Common myeloid progenitor, CD34-positive (primary cell): ENCODE data around the gene GGA1.

Source experiments
- CTCF ChIA-PET: fragments of 350-600 bp; sonication (Branson Sonifier 250); formaldehyde crosslinking; loops from one replicate; lab custom pipeline; 2021; ENCODE audit warnings: antibody characterized with exemption; lab: Charles Lee
- POLR2A ChIA-PET: fragments of 350-600 bp; sonication (Branson Sonifier 250); formaldehyde crosslinking; loops from one replicate; lab custom pipeline; 2021; ENCODE audit warnings: antibody characterized with exemption; lab: Charles Lee
- DNase-seq, 3 donors: peaks; one replicate each; pipeline versions ENCODE4 v3.0.0 to v3.0.0-alpha.2; 2013
- H3K27ac ChIP-seq, 2 experiments: 1 replicate in 1 of 2; 2 replicates in 1 of 2; pipeline ENCODE4 v1.7.0; 2013; ENCODE audit warnings: inconsistent platforms in 2 of 2, low read length in 2 of 2, mild to moderate bottlenecking in 2 of 2, low read depth in 1 of 2, moderate library complexity in 1 of 2; ENCODE audit not compliant: severe bottlenecking in 2 of 2, insufficient read depth in 1 of 2, poor library complexity in 1 of 2
- H3K27me3 ChIP-seq, 5 experiments: replicated peaks in 2 of 5; 1 replicate in 3 of 5; 2 replicates in 2 of 5; pipeline versions ENCODE4 v1.6.1 to v1.7.0; 2013; ENCODE audit warnings: low read length in 4 of 5, mild to moderate bottlenecking in 2 of 5, moderate library complexity in 2 of 5, inconsistent platforms in 1 of 5; ENCODE audit not compliant: insufficient read depth in 5 of 5, control insufficient read depth in 4 of 5
- H3K36me3 ChIP-seq, 4 experiments: 1 replicate in 2 of 4; 2 replicates in 2 of 4; pipeline versions ENCODE4 v1.6.1 to v1.7.0; 2013; ENCODE audit warnings: low read length in 3 of 4, control low read depth in 1 of 4, mild to moderate bottlenecking in 1 of 4; ENCODE audit not compliant: control insufficient read depth in 4 of 4, insufficient read depth in 4 of 4
- H3K4me1 ChIP-seq, 4 experiments: 1 replicate in 3 of 4; 2 replicates in 1 of 4; pipeline versions ENCODE4 v1.6.1 to v1.7.1; 2013; ENCODE audit warnings: low read length in 3 of 4, mild to moderate bottlenecking in 3 of 4, control low read depth in 1 of 4, inconsistent platforms in 1 of 4, moderate library complexity in 1 of 4; ENCODE audit not compliant: control insufficient read depth in 4 of 4, insufficient read depth in 4 of 4; ENCODE audit errors: control extremely low read depth in 1 of 4
- H3K4me3 ChIP-seq, 7 experiments: 1 replicate in 4 of 7; 2 replicates in 3 of 7; pipeline versions ENCODE4 v1.5.1 to v1.7.0; 2013; ENCODE audit warnings: mild to moderate bottlenecking in 7 of 7, low read length in 6 of 7, moderate library complexity in 6 of 7, inconsistent platforms in 2 of 7, low read depth in 2 of 7, control low read depth in 1 of 7; ENCODE audit not compliant: insufficient read depth in 4 of 7, control insufficient read depth in 1 of 7; ENCODE audit errors: extremely low read depth in 1 of 7
- H3K9me3 ChIP-seq, 5 experiments: 1 replicate in 4 of 5; 2 replicates in 1 of 5; pipeline versions ENCODE4 v1.6.1 to v1.7.1; 2013; ENCODE audit warnings: low read length in 4 of 5, mild to moderate bottlenecking in 2 of 5, inconsistent platforms in 1 of 5, low read depth in 1 of 5, moderate library complexity in 1 of 5; ENCODE audit not compliant: control insufficient read depth in 4 of 5, insufficient read depth in 2 of 5; ENCODE audit errors: control extremely low read depth in 1 of 5
- WGBS: methylation state at CpG from one replicate; pipeline ENCODE4 v1.1.5; 2013; ENCODE audit not compliant: insufficient coverage; 5-methylcytosine and 5-hydroxymethylcytosine counted together

The GGA1 gene

DNA sequence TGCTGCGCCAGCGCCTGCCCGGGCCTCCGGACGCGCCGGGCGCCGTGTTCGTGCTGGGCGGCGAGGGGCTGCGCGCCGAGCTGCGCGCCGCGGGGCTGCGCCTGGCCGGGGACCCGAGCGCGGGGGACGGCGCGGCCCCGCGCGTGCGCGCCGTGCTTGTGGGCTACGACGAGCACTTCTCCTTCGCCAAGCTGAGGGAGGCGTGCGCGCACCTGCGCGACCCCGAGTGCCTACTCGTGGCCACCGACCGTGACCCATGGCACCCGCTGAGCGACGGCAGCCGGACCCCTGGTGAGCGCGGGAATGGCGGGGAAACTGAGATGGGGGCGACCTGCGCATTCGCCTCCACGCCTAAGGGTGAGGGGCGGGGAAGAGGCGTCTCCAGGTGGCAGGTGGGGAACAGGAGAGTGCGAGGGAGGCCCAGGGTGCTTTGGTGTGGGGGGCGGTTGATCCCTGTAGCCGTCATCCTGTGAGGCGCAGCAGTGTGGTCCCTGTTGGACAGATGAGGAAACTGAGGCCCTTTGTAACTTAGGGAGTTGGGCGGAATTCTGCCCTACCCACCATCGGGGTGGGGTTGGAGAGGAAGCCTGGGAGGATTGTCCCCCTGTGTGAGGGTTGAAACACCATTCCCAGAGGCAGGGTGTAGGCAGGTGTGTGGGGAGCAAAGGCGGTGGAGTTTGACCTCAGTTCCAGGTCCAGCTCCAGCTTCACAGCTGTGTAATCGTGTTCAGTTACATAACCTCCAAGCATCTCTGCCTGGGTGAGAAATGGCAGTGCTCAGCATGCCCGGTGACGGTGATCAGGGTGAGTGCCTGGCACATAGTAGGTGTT is 50.6 kb downstream of the GGA1 start:
- H3K4me1 ChIP-seq: peaks cover 13 to 38% (median 37%) of the 10 kb centered on the region in 4 experiments
- H3K4me3 ChIP-seq: peak overlapping the region; percentile 37 to 85 (median 69)
- 4% methylated on average over 59 of the region's 68 CpGs for WGBS
- H3K27ac ChIP-seq: peak overlapping the region in 1 of 2 experiments; percentile 60
- ChIA-PET POLR2A (interaction anchor here (1.0 to 1.5 kb wide), 5 partner anchors 14 to 51 kb away, joined by 3 to 5 read pairs (median 4); partner anchors contain the start of gene GGA1), CTCF (interaction anchor here (0.8 to 39.6 kb wide), 7 partner anchors 18 to 76 kb away, joined by 3 to 672 read pairs (median 4); partner anchors contain the start of genes LGALS1, NOL12 and SH3BP1)
- no peaks in the 10 kb centered on the region for H3K9me3 ChIP-seq
- no peaks in the 10 kb centered on the region for H3K27me3 ChIP-seq
- DNase-seq: peak in 2 of 3 donors; percentile 61 to 65
- H3K36me3 ChIP-seq: peaks cover 0 to 26% (median 3%) of the 10 kb centered on the region in 4 experiments

DNA sequence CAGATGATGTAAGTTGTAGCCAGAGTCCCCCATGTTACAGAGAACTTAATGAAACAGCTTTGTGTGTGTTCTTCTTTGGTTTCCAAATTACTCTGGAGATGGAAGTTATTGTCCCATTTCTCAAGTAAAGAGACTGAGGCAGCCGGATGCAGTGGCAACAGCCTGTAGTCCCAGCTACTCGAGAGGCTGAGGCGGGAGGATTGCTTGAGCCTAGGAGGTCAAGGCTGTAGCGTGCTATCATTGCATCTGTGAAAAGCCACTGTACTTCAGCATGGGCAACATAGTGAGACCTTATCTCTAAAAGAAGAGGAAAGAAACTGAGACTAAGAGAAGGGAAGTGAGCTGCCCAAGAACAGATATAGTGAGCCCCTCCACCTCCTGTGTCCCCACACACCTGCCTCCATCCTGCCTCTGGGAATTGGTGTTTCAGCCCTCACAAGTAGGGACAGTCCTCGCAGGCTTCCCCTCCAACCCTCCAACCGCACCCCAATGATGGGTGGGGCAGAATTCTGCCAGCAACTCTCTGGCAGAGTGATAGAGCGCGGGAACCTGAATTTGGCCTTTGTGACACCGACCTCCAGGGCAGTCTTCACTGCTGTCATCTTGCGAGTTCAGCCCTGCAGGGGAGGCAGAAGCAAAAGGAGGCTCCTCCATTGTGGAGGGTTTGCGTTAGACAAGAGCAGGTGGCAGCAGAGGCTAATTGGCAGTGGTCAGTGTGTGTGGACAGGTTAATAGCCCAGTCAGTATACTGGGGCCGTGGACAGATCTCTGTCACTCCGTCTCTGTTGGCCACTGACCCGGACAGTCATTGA is 51.5 kb downstream of the GGA1 start:
- Histone ChIP-seq H3K4me1 (peaks cover 13 to 38% (median 37%) of the 10 kb centered on the region in 4 experiments), H3K9me3 (no peaks in the 10 kb centered on the region), H3K4me3 (peak overlapping the region in 5 of 7 experiments; percentile 69 to 85 (median 75)), H3K27me3 (no peaks in the 10 kb centered on the region), H3K36me3 (peaks cover 0 to 32% (median 5%) of the 10 kb centered on the region in 4 experiments), H3K27ac (no peak overlapping the region)
- ChIA-PET POLR2A (interaction anchor here (0.7 to 1.6 kb wide), 2 partner anchors 11 to 164 kb away, joined by 3 to 5 read pairs; no protein-coding TSS in a partner anchor), CTCF (interaction anchor here (0.8 to 39.6 kb wide), 8 partner anchors 18 to 274 kb away, joined by 3 to 672 read pairs (median 4); partner anchors contain the start of genes LGALS1, NOL12, SH3BP1 and TRIOBP)
- peak in 1 of 3 donors; percentile 20 for DNase-seq
- WGBS: 92% methylated on average over 11 of the region's 14 CpGs

DNA sequence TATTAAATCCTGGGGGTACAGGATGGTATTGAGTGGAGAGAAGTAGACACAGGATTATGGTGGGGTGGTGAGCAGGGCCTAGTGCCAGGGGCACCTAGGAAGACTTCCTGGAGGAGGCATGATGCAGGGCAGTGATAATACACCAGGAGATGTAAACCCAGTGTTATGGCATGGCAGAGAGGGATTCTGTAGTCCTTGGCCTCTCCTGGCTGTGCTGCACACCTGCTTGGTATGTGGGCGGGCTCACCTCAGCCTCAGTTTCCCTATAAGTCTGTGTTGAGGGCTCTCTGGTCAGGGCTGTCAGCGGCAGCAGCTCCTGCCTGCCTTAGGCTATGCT is 52.0 kb downstream of the GGA1 start:
- WGBS: 100% methylated on average over 2 of the region's 2 CpGs
- Histone ChIP-seq H3K27ac (no peak overlapping the region), H3K4me3 (peak overlapping the region in 3 of 7 experiments; percentile 0 to 85 (median 26)), H3K27me3 (no peaks in the 10 kb centered on the region), H3K9me3 (no peaks in the 10 kb centered on the region), H3K36me3 (peaks cover 3 to 37% (median 8%) of the 10 kb centered on the region in 4 experiments), H3K4me1 (peaks cover 13 to 38% (median 37%) of the 10 kb centered on the region in 4 experiments)
- ChIA-PET CTCF (interaction anchor here (0.8 to 39.6 kb wide), 8 partner anchors 17 to 273 kb away, joined by 3 to 672 read pairs (median 4); partner anchors contain the start of genes LGALS1, NOL12, SH3BP1 and TRIOBP), POLR2A (interaction anchor here (0.7 to 1.6 kb wide), 4 partner anchors 11 to 164 kb away, joined by 3 to 7 read pairs (median 5); no protein-coding TSS in a partner anchor)
- no peak for DNase-seq

DNA sequence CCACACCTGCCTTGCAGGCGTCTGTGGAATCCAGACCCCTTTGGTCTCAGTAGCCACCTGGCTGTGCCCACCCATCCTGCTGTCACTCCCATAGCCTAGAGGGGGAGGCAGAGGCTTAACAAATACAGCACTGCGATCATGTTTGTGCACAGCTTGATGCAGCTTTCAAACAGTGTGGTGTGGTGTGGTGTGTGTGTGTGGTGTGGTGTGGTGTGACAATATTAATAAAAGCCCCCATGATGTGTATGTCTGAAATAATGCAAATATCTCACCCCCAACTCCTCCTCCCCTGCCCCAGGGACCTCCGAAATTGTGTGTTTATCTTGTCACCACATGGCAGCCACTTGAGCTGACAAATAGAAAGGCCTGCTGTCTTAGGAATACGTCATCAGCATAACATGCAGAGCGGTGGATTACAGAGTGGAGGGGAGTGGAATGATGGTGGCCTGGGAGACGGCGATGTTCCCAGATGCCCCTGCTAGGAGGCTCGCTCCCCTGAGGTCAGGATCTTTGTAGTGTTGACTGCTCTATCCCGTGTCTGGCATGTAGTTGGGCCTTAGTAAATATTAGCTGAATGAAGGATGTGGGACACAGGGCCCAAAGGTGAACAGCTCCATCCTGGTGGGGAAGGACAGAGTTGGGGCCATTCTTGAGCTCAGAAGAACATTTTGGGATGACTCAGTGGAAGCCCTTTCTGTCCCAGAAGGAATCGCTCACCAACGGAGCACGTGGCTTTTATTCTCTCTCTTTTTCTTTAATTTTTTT is 52.7 kb downstream of the GGA1 start:
- peak overlapping the region in 2 of 7 experiments; percentile 0 to 10 for H3K4me3 ChIP-seq
- H3K36me3 ChIP-seq: peaks cover 4 to 44% (median 13%) of the 10 kb centered on the region in 4 experiments
- no peak overlapping the region for H3K27ac ChIP-seq
- CTCF ChIA-PET: interaction anchor here (0.8 to 39.6 kb wide), 11 partner anchors 10 to 273 kb away, joined by 3 to 672 read pairs (median 3); partner anchors contain the start of genes LGALS1, NOL12, SH3BP1 and TRIOBP
- no peaks in the 10 kb centered on the region for H3K9me3 ChIP-seq
- DNase-seq: peak; percentile 61 to 85 (median 81)
- 71% methylated on average over 7 of the region's 12 CpGs for WGBS
- H3K4me1 ChIP-seq: peaks cover 13 to 38% (median 37%) of the 10 kb centered on the region in 4 experiments
- POLR2A ChIA-PET: interaction anchor here (0.6 to 1.6 kb wide), 6 partner anchors 10 to 163 kb away, joined by 3 to 7 read pairs (median 4); partner anchors contain the start of gene TRIOBP
- no peaks in the 10 kb centered on the region for H3K27me3 ChIP-seq

DNA sequence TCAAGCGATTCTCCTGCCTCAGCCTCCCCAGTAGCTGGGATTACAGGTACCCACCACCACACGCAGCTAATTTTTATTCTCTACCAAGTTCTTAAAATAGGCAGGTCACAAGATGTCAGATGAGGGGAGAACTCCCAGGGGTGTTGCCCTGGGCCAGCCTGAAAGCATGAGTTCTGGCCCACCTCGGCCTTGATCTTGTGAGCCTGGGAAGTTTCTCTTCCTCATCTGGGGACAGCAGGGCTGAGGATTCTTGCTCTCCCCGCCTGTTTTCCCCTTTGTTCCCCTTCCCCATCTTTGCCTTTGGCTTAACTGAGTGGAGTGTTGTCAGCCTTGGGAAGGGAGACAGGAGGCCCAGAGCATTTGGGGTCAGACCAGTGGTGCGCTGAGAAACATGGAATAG is 53.4 kb downstream of the GGA1 start:
- ChIA-PET CTCF (interaction anchor here (0.8 to 39.6 kb wide), 7 partner anchors 10 to 127 kb away, joined by 3 to 672 read pairs (median 7); partner anchors contain the start of genes LGALS1, NOL12, SH3BP1 and TRIOBP), POLR2A (interaction anchor here (1.0 to 1.6 kb wide), 5 partner anchors 9 to 35 kb away, joined by 3 to 7 read pairs (median 5); partner anchors contain the start of gene TRIOBP)
- H3K4me3 ChIP-seq: no peak overlapping the region
- WGBS: 100% methylated on average over 3 of the region's 5 CpGs
- H3K27ac ChIP-seq: no peak overlapping the region
- no peak for DNase-seq
- peaks cover 13 to 38% (median 37%) of the 10 kb centered on the region in 4 experiments for H3K4me1 ChIP-seq
- H3K9me3 ChIP-seq: no peaks in the 10 kb centered on the region
- H3K36me3 ChIP-seq: peaks cover 5 to 50% (median 19%) of the 10 kb centered on the region in 4 experiments
- H3K27me3 ChIP-seq: no peaks in the 10 kb centered on the region
